Activated CD4-positive, alpha-beta memory T cell treated with anti-CD3 and anti-CD28 coated beads for 36 hours (primary cell): Measurements from ENCODE around the gene LAMC3. TPM values are rescaled to one million over a fixed set of nuclear protein-coding genes. Genes with fewer than 3 reads are reported as not detected.
"Not testable (repeated sequence)": the region's sequence is repeated elsewhere in the genome, so short reads cannot be mapped to it uniquely, and the experiment has no call there.

Experiments
- CTCF ChIA-PET: fragments of 350-600 bp; sonication (Branson Sonifier 250); formaldehyde crosslinking; loops from one replicate; lab custom pipeline; 2021; ENCODE audit warnings: antibody characterized with exemption, inconsistent platforms; lab: Charles Lee
- POLR2A ChIA-PET: fragments of 350-600 bp; sonication (Branson Sonifier 250); formaldehyde crosslinking; loops from one replicate; lab custom pipeline; 2021; ENCODE audit warnings: antibody characterized with exemption; lab: Charles Lee
- DNase-seq: peaks from one replicate; pipeline ENCODE4 v3.0.0-alpha.2; 2020
- H3K27ac Mint-ChIP-seq: one replicate; pipeline ENCODE4 v1.8.0; 2021; ENCODE audit warnings: mixed read lengths
- H3K27me3 Mint-ChIP-seq: one replicate; pipeline ENCODE4 v1.8.0; 2021; ENCODE audit warnings: mixed read lengths
- H3K36me3 Mint-ChIP-seq: one replicate; pipeline ENCODE4 v1.8.0; 2021; ENCODE audit warnings: mixed read lengths
- H3K4me1 Mint-ChIP-seq: one replicate; pipeline ENCODE4 v1.8.0; 2021; ENCODE audit warnings: low read depth, mixed read lengths
- H3K4me3 Mint-ChIP-seq: one replicate; pipeline ENCODE4 v1.8.0; 2021; ENCODE audit warnings: mild to moderate bottlenecking, mixed read lengths
- H3K9me3 Mint-ChIP-seq: one replicate; pipeline ENCODE4 v1.8.0; 2021; ENCODE audit warnings: mixed read lengths
- intact Hi-C: fragments of 100-400 bp; cut with micrococcal nuclease; formaldehyde crosslinking; loops from one replicate; pipeline ENCODE4 v1.15.1; 2023
- total RNA-seq, 2 experiments: library from RNA; stranded (reverse); gene quantifications; one replicate each; pipeline ENCODE4 v1.2.3, GENCODE V29; 2021

LAMC3 gene
- total RNA-seq, 2 experiments from 2014 or later = 0.12 to 0.34 TPM

- POLR2A ChIA-PET = no interaction called here
- intact Hi-C loops = no loop called here
- no peak overlapping the region for H3K27ac Mint-ChIP-seq
These were observed 102.9 kb downstream of the LAMC3 start for GRCh38 chr9:131111854-131112311.

DNA sequence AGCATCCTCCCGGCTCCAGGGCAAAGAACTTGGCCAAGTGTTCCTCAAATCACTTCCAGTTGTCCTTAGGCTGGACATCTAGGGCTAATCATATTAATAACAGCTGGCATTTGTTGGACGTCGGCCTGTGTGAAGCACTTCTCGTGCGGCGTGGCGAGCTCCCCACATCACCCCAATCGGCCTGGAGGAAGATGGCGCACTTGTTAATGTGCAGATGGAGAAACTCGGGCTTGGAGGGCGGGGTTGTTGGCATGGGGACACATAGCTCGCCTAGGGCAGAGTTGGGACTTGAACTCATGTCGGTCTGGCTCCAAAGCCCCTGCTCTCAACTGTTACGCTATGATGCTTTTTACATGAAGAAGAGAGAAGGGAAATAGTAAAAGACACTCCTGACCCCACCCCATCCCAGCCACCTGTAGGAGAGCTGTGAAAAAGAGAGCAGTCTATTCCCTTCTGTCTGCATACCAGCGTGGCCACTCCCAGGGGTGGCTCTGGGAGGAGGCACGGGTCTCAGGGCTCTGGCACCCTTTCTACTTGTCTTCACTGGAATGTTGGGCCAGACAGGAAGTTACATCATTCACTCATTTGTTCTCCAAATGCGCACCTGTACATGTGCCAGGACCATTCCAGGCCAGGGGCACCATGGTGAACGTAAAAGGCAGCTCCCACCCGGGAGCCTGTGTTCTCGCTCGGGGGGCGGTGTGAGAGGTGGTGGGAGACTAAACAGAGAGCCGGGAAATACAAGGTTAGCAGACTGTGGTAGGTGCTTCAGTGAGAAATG lies 103.6 kb downstream of the LAMC3 start:
- Mint-ChIP-seq H3K4me3 (no peak overlapping the region), H3K4me1 (no peaks in the 10 kb centered on the region), H3K36me3 (no peaks in the 10 kb centered on the region), H3K27me3 (peaks cover 7% of the 10 kb centered on the region), H3K27ac (no peak overlapping the region), H3K9me3 (no peaks in the 10 kb centered on the region)
- no peak for DNase-seq
- ChIA-PET CTCF (no interaction called here), POLR2A (no interaction called here)
- intact Hi-C loops = no loop called here

More at GRCh38 chr9:131111854-131112311, 102.9 kb downstream of the LAMC3 start:
- H3K36me3 Mint-ChIP-seq = no peaks in the 10 kb centered on the region
- no peak overlapping the region for H3K4me3 Mint-ChIP-seq
- CTCF ChIA-PET = no interaction called here
- H3K27me3 Mint-ChIP-seq = peaks cover 4% of the 10 kb centered on the region
- H3K9me3 Mint-ChIP-seq = no peaks in the 10 kb centered on the region
- no peak for DNase-seq
- H3K4me1 Mint-ChIP-seq = no peaks in the 10 kb centered on the region

DNA sequence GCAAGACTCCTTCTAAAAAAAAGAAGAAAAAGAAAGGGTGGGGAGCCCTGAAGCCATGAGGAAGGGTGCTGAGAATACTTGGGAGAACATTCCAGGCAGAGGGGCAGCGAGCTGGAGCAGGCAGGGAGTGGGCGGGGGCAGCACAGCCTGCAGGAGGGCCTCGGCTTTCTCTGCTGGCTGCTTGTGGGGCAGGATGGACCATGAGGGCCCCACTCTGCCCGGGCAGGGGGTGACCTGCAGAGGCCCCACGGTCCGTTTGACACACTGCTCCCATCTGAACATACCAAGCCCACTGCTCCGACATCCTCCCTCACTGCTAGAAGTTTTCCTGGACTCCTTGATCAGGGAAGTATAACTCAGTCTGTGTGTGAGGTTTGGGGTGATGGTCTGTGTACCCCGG lies 104.7 kb downstream of the LAMC3 start:
- ChIA-PET CTCF (no interaction called here), POLR2A (no interaction called here)
- no peaks in the 10 kb centered on the region for H3K4me1 Mint-ChIP-seq
- no peaks in the 10 kb centered on the region for H3K9me3 Mint-ChIP-seq
- DNase-seq = no peak
- H3K27me3 Mint-ChIP-seq = peaks cover 7% of the 10 kb centered on the region
- intact Hi-C loops = no loop called here
- no peak overlapping the region for H3K27ac Mint-ChIP-seq
- H3K4me3 Mint-ChIP-seq = no peak overlapping the region
- H3K36me3 Mint-ChIP-seq = no peaks in the 10 kb centered on the region

DNA sequence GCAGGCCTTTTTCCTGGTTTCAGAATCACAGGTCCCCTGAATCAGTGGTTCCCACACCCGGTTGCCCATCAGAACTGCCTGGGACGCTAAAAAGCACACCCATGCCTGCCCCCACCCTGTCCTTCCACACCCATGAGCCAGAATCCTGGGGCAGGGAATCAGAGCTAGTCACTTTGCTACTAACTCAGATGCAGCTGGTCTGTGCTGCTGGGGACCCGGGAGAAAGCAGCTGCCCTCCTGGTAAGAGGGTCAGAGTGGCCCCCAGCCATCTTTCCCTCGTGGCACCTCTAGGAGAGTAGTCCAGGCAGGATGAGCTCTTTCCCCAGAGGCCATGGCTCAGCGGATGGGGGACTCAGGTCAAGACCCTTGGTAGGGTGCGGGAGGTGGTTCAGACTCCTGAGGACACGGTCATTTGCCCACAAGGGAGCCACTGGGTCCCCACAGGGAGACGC lies 105.1 kb downstream of the LAMC3 start:
- no peak overlapping the region for H3K4me3 Mint-ChIP-seq
- ChIA-PET POLR2A (no interaction called here), CTCF (no interaction called here)
- no peaks in the 10 kb centered on the region for H3K36me3 Mint-ChIP-seq
- intact Hi-C loops = no loop called here
- no peak overlapping the region for H3K27ac Mint-ChIP-seq
- H3K27me3 Mint-ChIP-seq = peaks cover 8% of the 10 kb centered on the region
- DNase-seq = no peak
- H3K4me1 Mint-ChIP-seq = no peaks in the 10 kb centered on the region
- H3K9me3 Mint-ChIP-seq = no peaks in the 10 kb centered on the region

DNA sequence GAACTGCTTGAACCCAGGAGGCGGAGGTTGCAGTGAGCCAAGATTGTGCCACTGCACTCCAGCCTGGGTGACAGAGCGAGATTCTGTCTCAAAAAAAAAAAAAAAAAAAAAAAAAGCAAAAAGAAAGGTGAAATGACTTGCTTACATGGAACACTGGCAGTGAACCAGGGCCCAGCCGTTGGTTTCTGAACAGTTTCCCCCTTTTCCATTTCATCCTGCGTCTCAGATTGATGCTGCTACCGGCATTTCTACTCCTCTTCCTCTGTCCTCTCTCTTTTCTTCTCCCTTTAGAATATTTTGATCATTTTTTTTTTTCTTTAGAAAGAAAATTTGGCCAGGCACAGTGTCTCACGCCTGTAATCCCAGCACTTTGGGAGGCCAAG lies 106.4 kb downstream of the LAMC3 start:
- CTCF ChIA-PET = interaction anchor here (0.6 kb wide), 1 partner anchor 58 kb away, joined by 3 read pairs; no protein-coding TSS in a partner anchor
- H3K4me1 Mint-ChIP-seq, H3K4me3 Mint-ChIP-seq, intact Hi-C loops, H3K27ac Mint-ChIP-seq, DNase-seq, H3K36me3 Mint-ChIP-seq, H3K27me3 Mint-ChIP-seq, POLR2A ChIA-PET, H3K9me3 Mint-ChIP-seq: not testable (repeated sequence)

GRCh38 chr9:131116281-131117120 lies 107.5 kb downstream of the LAMC3 start:
- CTCF ChIA-PET = no interaction called here

GRCh38 chr9:131117121-131117761 lies 108.3 kb downstream of the LAMC3 start:
- ChIA-PET POLR2A (no interaction called here), CTCF (no interaction called here)
- intact Hi-C loops = no loop called here

More at GRCh38 chr9:131116281-131117120, 107.5 kb downstream of the LAMC3 start:
- POLR2A ChIA-PET = no interaction called here
- peaks cover 7% of the 10 kb centered on the region for H3K27me3 Mint-ChIP-seq
- intact Hi-C loops = no loop called here
- no peaks in the 10 kb centered on the region for H3K9me3 Mint-ChIP-seq
- H3K4me3 Mint-ChIP-seq = no peak overlapping the region
- no peaks in the 10 kb centered on the region for H3K36me3 Mint-ChIP-seq
- no peak for DNase-seq
- H3K4me1 Mint-ChIP-seq = no peaks in the 10 kb centered on the region
- no peak overlapping the region for H3K27ac Mint-ChIP-seq

DNA sequence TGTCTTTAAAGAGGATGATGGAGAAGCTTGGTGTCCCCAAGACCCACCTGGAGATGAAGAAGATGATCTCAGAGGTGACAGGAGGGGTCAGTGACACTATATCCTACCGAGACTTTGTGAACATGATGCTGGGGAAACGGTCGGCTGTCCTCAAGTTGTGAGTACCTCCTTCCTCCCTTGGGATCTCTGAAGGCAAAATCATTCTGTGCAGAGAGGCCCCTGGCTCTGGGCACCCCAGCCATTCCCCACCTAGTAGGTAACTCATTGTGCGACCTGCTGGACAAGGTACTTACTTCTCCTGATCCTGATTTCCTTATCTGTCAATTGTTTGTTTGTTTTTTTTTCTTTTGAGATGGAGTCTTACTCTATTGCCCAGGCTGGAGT lies 108.8 kb downstream of the LAMC3 start:
- POLR2A ChIA-PET = no interaction called here
- no peak overlapping the region for H3K27ac Mint-ChIP-seq
- H3K4me1 Mint-ChIP-seq = no peaks in the 10 kb centered on the region

More at GRCh38 chr9:131117121-131117761, 108.3 kb downstream of the LAMC3 start:
- H3K9me3 Mint-ChIP-seq = no peaks in the 10 kb centered on the region
- H3K36me3 Mint-ChIP-seq = no peaks in the 10 kb centered on the region
- H3K27ac Mint-ChIP-seq = no peak overlapping the region
- DNase-seq = no peak
- no peak overlapping the region for H3K4me3 Mint-ChIP-seq
- peaks cover 7% of the 10 kb centered on the region for H3K27me3 Mint-ChIP-seq
- H3K4me1 Mint-ChIP-seq = no peaks in the 10 kb centered on the region

DNA sequence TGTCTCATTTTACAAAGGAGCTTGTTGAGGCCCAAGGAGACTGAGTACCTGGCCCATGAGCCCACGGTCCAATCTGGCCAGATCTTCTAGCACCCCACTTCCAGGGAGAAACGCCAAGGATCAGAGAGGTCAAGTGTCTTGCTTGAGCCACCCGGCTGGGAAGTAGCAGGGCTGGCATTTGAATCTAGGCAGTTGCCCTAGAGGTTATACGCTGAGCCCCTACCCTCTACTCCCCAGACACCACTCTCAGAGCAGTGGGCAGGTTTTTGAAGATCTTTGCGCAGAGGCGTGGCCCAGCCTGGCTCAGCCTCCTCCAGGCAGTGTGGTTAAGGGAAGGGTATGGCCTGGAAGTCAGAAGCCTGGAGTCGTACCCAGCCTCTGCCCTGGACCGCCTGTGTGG lies 110.6 kb downstream of the LAMC3 start:
- ChIA-PET POLR2A (no interaction called here), CTCF (interaction anchor here (0.5 kb wide), 1 partner anchor 59 kb away, joined by 3 read pairs; no protein-coding TSS in a partner anchor)
- intact Hi-C loops = no loop called here

More for the DNA sequence above, 108.8 kb downstream of the LAMC3 start:
- Mint-ChIP-seq H3K36me3 (no peaks in the 10 kb centered on the region), H3K9me3 (no peaks in the 10 kb centered on the region), H3K27me3 (peaks cover 6% of the 10 kb centered on the region), H3K4me3 (no peak overlapping the region)
- CTCF ChIA-PET = no interaction called here
- DNase-seq = no peak
- intact Hi-C loops = no loop called here

DNA sequence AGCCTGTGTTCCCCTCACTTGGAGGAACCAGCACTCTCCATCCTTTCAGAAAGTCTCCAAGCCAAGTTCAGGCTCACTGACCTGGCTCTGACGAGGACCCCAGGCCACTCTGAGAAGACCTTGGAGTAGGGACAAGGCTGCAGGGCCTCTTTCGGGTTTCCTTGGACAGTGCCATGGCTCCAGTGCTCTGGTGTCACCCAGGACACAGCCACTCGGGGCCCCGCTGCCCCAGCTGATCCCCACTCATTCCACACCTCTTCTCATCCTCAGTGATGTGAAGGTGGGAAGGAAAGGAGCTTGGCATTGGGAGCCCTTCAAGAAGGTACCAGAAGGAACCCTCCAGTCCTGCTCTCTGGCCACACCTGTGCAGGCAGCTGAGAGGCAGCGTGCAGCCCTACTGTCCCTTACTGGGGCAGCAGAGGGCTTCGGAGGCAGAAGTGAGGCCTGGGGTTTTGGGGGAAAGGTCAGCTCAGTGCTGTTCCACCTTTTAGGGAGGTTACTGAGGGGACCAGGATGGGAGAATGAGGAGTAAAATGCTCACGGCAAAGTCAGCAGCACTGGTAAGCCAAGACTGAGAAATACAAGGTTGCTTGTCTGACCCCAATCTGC lies 111.8 kb downstream of the LAMC3 start:
- intact Hi-C loops = loop anchor here (10.0 kb wide), 1 partner anchor 1554 kb away; the partner anchor contains the start of gene GTF3C4
- ChIA-PET CTCF (no interaction called here), POLR2A (no interaction called here)
- H3K4me3 Mint-ChIP-seq = no peak overlapping the region
- no peaks in the 10 kb centered on the region for H3K9me3 Mint-ChIP-seq
- H3K27me3 Mint-ChIP-seq = peaks cover 4% of the 10 kb centered on the region
- no peak for DNase-seq
- peaks cover 5% of the 10 kb centered on the region for H3K36me3 Mint-ChIP-seq
- peaks cover 7% of the 10 kb centered on the region for H3K4me1 Mint-ChIP-seq
- H3K27ac Mint-ChIP-seq = no peak overlapping the region

More for the DNA sequence above, 110.6 kb downstream of the LAMC3 start:
- Mint-ChIP-seq H3K27me3 (peaks cover 4% of the 10 kb centered on the region), H3K4me1 (peaks cover under 1% of the 10 kb centered on the region), H3K27ac (no peak overlapping the region), H3K4me3 (no peak overlapping the region), H3K9me3 (no peaks in the 10 kb centered on the region), H3K36me3 (no peaks in the 10 kb centered on the region)
- DNase-seq = no peak

DNA sequence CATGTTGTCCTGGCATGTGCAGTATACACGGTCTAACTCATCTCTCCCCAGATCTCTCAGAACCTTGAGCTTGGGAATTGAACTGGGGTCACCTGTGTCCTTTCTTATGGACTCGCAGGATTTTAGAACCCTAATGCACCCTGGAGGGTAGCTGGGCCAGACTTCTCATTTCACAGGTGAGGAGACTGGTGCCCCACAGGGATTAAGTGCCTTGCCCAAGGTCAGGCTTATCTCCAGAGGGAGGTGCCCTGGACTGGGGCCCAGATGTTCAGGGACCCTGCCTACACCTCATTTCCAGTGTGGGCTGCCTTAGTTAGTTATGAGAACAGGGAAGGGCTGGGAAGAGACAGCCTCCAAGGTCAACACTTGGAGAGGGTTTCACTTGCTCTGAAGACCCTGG lies 112.4 kb downstream of the LAMC3 start:
- no peak for DNase-seq
- CTCF ChIA-PET = no interaction called here
- POLR2A ChIA-PET = no interaction called here
- Mint-ChIP-seq H3K36me3 (peaks cover 7% of the 10 kb centered on the region), H3K9me3 (no peaks in the 10 kb centered on the region), H3K4me3 (no peak overlapping the region), H3K27me3 (peaks cover 4% of the 10 kb centered on the region), H3K4me1 (peaks cover 11% of the 10 kb centered on the region), H3K27ac (no peak overlapping the region)
- intact Hi-C loops = loop anchor here (10.0 kb wide), 1 partner anchor 1553 kb away; the partner anchor contains the start of gene GTF3C4
